8988T (cell line): ENCODE measurements around the gene BCAR1.
"Not testable (repeated sequence)": the region's sequence is repeated elsewhere in the genome, so short reads cannot be mapped to it uniquely, and the experiment has no call there.

ENCODE experiments used
- DNase-seq: peaks from one replicate; pipeline ENCODE4 v3.0.0; 2011

Gene BCAR1

DNA sequence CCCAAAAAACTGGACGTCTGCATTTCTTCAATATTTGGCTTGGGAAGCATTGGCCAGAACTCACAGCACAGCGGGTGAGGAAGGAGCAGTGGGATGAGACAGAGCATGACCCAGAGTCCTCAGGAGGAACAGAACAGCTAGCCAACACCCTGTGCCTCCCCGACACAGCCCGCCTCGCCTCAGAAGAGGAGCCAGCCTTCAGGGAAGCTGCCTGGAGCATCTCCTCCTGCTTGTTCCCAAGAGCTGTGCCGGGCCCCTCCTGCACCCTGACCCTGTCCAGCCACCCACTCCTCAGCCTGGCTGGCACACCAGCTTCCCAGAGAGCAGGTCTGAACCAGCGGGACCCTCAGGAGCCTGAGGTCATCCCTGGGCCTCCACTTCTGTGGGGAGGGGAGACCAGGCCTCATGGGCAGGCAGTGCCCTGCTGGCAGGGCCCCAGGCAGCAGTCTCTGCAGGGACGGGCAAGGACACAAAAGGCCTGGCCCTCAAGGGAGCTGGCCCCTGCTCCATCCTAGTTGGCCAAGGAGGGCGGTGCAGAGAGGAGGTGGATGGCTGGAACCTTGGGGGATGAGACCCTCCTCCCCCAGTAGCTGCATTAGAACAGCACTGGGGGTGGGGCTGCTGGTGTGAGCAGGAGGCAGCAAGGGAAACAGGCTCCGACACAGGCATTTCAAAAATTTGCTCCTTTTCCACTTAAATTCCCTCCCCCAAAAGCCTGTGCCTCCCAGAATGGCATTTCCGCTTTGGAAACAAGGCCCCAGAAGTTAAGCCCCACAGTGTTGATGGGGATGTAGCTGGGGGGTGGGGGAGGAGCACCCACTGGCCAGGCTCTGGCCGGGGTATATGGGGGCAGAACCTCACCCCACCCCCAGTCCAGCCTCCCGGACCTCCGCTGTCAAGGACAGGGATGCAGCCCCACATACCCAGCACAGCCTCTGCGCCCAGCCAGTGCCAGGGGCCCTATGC is 1.8 kb upstream of the BCAR1 start:
- DNase-seq = no peak

DNA sequence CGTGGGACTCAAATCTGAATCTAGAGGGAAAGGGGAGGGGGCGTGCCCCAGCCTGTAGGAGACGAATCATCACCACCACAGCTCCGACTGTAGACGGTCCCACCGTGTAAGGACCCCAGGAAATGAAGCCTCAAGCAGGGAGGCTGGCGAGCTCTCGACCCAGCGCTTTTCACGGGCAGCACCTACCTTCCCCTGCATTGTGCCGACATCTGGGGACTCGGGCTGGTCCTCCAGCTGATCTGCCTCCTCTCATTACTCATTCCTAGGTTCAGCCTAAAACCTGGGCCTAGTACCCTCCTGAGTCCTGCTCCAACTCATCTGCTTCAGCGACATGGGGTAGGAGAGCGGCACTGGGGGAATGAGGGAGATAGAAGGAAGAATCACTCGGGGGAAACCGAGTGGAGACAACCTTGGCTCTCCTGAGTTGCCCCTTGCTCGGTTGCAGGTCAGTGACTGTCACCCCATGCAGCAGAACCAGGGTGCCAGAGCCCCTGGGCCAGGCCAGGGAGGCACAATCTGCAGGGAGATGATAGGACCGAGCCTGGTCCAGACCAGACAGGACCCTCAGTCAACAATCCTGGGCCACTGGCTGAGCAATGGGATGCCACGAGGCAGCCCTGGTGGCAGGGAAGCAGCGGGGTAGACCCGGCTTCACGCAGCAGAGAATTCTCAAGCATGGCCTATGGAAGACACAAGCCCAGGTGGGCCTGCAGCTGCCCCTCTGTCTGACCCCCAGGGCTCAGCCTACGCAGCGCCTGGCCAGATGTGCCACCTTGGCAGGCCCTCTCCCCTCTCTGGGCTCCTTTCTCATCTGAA is 833 bp upstream of the BCAR1 start:
- DNase-seq = no peak

DNA sequence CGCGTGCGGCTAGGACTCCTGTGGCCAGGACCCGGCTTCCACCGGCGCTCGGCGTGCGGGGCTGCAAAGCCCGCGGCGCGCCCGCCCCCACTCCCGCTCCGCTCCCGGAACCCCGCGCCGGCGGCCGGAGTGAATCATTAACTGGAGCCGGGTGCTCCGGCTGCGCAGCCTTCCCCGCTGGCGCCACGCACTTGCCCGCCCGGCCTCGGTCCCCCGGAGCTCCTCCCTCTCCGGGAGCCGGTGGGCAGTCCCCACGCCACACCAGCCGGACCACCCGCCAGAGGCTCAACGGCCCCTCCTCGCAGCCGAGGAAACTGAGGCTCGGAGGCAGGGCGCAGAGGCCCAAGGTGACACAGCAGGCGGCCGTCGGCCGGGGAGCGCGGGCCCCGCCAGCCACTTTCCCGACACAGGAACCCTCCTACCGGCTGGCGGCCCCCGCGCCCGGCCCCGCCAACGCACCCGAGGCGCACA is 580 bp downstream of the BCAR1 start:
- DNase-seq = no peak

DNA sequence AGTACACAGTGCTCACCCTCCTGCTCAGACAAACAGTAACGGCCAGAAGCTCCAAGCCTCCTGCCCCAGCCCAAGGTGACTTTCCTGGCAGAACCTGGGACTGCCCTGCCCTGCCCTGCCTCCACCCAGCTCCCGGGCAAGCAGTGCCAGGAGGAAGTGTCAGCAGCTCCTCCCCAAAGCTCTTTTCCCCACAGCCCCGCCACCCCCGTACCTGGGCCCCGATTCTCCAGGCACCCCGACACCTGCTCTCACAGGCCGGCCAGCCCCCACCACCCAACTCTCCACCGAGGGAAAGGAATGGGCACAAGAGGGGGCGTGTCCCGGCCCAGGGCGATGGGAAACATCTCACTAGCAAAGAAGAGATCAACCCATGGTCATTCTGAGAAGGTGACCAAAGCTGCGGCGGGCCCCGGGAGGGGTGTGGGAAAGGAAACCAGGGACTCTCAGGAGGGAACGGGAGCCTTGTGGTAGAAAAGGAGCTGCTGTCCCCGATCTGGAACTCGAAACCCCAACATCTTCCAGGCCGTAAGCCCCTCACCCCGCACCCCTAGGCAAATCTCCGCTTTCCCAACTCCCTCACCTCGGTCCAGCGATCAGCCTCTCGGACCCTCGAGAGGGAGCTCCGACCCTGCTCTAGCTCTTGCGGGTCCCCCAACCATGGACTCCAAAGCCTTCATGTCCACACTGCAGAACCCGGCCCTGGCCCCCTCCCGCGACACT is 1.2 kb downstream of the BCAR1 start:
- DNase-seq = no peak

DNA sequence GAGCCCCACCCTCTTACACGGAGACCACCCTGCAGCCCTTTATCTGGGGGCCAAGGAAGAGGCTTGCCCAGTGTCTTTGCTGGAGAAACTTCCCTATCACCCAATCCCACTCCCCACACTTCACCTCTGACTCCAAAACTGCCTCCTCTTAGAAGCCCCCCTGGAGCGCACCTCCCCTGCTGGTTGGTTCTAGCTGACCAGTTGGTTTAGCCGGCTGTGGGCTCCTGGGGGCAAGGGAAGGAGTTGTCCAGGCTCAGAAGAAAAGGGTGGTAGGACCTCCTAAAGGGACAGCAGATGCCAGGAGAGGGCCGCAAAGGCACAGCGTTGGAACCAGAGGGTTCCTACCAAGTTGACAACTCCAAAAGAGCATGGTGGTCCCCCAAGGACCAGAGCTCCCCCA is 2.0 kb downstream of the BCAR1 start:
- DNase-seq = no peak

DNA sequence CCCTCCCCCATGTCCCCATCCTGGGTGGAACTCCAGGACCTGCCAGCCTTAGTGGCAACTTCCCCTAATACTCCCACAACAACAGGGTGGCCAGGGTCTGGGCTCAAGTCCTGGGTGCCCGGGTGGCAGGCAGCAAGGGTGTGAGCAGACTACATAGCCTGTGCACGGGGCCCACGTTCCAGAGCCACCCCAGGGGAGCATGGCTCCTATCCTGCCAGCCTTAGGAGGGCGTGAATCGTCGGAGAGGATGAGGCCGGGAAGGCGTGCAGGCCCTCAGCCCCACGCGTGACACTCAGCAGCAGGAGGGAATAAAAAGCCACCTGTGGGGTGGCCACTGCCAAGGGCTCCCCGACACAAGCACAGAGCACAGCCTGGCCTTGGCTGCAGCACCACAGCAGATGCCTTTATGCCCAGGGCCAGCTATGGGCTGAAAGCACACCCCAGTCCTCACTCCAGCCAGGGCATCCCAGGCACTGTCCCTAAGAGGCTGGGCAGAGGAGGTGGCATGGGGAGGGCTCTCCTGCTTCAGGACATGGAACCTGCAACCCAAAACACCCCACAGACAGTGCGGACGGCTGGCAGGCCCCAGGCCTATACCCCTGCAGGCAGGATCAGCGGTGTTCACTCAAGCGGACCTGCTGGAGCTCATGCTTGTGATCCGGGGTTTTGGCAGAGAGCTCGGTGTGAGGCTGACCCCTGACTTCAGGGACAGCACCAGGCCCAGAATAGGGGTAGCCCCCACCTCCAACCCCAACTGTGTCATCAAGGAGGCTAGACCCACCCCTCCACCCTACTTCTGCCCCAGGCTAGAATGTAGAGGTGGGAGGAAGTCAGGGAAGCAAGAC is 2.7 kb downstream of the BCAR1 start:
- no peak for DNase-seq

DNA sequence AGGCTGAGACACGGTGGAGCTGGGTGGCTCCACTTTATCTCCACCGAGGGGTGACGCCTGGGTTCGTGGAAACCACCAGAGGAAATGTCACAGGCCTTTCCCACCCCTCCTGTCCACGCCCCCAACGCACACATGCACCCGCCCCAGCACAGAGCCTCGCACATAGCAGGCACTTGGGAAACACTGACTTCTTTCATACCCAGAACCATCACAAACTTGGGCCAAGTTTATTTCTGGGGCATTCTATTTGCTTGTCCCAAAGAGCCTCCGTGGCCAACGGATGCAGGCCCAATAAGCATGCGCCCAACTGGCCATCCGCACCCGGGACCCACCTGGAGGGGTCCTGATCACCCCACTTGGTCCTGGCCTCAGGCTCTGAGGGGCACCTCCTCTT is 3.3 kb downstream of the BCAR1 start:
- no peak for DNase-seq

DNA sequence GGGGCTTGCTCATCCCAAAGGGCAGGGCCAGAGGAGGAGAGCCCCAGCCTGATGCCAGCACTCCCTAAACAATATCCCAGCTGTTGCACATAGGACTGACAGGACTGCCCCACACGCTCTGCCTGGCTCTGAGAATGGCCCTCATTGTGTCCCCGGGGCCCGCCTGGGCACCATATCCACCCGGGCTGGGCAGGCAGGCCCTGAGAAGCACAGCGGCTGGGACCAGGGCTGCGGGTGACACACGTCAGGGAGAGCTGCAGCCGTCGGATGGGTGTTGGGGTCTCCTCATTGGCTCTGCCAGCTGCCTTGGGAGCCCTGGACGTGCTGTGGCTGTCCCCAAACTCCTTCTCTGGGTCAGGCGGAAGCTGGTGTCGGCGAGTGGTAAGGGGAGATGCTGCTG is 4.2 kb downstream of the BCAR1 start:
- no peak for DNase-seq

DNA sequence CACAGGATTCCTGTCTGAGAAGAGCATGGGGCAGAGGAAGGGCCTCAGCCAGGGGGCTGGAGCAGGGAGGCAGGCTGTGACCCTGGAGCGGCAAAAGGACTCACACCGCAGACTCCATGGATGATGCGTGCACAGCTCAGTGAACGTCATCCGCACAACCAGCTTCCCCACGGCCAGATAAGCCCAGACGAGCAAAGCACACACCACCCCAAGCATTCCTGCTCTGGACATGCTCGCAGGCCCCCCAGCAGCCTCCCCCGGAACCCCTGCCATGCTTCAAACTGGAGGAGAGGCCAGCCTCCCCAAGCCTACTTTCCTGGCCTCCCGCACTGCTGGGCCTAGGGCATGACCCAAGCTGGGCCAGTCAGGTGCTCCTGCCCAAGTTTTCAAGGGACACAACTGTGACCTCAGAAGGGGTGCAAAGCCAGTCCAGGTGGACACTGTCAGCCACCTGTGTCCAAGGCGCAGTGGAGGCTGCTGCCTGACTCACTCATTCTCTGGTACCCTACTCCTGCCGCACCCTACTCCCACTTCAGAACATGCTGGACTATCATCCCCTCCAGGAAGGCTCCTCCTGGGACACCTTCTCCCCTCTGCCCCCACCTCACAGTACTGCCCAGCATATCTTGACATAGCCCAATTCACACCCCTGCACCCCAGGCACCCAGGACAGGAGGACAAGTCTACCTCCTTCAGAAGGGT is 4.8 kb downstream of the BCAR1 start:
- no peak for DNase-seq

DNA sequence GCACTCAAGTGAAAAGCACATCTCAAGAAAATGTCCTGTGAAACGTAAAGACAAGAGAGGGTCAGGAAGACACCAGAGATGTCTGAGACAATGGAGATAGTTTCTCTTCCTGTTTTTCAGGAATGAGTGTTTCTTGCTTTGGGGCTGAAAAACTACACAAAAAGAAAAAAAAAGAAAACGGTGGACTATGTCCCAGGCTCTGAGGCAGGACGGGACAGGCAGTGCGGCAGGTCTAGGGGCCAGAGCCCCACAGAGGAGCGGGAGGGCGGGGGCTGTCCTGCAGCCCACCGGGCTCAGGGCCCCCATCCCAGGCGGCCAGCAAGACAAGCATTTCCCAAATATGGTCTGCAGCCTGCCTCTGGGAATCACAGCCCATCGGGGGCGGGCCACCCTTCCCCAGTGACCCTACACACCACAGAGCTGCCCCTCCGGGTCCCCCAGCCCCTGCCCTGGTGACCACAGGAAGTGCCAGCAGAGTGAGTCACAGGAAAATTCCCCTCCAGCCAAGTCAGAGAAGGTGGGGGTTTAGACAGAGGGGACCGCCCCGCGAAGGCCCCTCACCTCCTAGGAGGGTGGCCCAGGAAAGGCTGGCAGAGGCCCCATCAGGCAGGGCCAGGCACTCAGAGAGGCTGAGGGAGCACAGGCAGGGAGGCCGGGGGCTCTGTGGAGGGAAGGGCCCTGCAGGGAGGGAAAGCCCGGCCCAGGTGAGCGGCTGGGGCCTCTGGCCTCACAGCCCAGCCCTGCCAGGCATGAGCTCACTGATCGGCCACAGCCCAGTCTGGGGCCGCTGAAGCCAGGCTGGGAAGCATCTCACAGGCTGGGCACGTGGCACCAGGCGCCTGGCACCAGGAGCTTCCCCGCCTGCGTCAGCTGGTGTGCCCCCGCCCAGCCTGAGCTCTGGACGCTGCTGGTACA is 6.3 kb downstream of the BCAR1 start:
- peak; percentile 94 for DNase-seq

DNA sequence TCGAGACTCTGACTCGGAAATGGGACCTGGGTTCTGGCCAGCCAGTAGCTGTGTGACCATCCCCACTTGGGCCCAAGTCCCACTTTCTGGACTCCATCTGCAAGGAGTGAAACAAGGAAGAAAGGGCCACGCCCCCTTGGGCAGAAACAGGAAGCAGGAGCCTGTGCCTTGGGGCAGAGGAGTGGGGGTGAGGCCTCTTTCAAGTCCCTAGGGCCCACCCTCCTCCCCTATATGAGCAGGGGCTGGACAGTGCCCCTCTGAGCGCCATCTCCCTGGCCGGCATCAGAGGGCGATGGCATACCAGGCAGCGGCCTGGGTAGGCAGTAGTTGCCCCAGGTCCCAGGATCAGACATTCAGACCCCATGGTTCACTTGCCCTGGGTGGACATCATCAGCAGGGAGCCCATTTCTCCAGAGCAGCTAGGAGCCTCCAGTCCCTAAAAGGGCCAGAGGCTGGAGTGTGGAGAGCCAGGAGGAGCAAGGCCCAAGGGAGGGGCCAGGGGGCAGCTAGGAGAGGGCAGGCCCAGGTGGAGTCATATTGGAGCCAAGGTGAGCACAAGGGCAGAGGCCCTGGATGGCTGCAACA is 7.1 kb downstream of the BCAR1 start:
- no peak for DNase-seq

DNA sequence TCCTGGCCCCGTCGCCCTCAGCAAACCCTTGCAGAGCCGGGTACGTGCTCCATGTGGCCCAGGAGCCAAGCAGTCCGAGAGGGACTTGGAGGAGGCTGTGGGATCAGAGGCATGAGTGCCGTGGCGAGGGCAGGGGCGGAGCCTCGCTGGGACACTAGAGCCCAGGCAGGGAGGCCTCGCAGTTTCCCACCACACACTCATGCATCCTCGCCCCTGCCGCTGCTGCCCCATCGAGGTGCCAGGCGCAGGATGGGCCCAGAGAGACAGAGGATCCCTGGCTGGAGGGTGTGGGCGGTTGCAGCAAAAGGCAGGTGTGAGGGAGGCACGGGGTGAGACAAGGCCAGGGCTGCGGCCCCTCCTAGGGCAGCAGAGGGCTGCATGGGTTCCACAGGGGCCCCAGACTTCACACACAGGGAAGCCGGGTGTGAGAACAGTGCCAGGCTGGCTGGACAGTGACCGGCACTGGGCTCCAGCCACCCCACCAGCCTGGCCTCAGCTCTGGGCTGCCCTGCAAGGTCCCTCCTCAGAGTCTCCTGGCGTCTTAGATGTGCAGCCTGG is 7.7 kb downstream of the BCAR1 start:
- no peak for DNase-seq

DNA sequence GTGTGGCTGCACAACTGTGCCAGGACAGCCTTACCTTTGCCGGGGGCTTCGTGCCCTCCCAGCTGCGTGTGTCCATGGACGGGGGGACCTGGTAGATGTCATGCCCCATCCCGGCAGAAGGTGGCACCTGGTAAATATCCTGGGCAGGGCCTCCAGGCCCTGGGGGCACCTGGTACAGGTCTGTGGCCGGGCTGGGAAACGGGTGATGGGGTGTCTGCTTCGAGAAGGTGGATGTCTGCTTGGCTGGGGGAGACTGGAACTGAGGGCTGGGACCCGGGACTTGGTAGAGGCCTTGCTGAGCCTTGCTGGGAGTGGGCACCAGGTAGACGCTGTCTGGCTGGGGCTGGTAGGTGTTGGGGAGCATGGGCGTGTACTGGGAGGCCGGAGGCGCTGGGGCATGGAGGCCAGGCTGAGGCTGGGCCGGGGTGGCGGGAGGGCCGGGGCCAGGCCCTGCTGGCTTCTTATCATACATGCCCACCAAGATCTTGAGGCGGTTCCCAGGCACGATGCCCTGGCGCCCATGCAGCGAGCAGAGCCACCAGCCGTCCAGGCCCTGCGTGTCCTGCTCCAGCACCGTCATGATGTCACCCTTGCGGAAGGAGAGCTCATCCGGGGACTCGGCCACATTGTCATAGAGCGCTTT is 8.9 kb downstream of the BCAR1 start:
- DNase-seq = not testable (repeated sequence)

DNA sequence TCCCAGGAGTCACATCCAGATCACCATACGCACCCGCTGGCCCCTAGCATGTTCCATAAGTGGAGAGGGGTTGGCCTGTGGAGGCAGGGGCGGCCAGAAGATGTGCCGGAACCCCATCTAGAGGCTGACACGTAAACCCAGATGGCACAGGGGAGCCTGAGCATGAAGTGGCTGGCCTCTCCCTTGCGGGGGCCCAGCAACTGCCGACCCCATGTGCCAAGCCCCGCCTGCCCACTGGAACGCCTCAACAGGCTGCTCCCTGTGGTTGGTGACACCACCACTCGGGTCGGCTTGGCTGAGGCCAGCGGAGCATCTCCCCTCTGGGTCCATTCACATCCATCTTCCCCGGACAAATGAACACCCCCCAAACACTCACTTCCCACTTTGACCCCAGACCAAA is 9.5 kb downstream of the BCAR1 start:
- DNase-seq = no peak

DNA sequence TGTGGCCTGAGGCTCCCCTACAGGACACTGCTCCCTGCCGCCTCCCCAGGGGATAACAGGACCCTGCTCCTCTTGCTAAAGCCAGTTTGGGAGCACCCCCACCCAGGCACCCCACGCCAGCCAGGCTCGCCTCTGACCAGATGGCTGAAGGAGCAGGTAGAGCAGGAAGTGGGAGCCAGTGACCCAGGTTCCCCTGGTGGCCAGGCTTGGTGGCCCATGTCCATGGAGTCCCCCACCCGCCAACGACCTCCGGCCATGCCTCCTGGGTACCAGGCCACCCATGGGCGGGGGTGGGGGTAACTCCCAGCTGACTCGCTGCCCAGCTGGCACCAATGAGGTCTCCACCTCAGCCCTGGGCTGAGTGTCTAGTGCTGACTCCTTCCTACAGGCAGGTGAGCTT is 10.0 kb downstream of the BCAR1 start:
- no peak for DNase-seq

DNA sequence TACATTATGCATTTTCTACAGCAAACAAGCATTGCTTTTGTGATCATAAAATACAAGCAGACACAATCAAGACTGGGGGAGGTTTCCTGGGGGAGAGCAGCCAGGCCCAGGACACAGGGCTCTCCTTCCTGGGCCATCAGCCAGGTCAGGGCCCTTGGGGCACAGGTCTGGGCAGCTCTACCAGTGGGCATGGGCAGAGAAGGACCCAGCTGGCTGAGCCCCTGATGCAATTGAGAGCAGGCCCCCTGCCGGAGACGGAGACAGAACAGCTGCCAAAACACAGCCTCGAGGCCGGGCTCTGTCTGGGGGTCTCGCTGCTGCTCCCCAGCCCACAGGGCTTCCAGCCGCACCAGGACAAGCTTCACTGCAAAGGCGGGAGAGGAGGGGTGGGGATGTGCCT is 10.8 kb downstream of the BCAR1 start:
- DNase-seq = not testable (repeated sequence)

DNA sequence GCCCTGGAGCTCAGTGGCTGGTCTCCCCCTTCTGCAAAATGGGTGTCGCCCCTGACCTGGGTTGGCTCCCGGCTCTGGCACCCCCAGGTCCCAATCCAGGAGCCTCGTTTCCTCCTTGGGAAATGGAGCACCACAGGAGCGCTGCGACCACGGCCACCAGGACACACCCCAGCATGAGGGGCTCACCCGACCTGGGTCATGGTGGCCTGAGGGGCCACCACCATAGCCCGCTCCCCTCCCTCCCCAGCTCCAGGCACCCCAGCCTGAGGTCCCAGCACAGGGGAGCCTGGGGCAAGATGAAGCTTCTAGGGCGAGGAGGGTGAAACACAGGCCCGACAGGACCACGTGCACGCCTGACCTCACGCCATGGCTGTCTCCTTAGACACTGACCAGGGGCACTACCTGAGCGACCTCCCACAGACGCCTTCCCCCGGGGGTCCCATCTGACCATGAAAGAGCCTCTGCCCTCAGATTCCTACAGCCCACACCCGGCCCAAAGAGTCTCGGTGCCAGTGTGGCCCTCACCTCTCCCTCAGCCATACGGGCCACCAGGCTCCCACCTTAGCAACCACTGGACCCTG is 11.8 kb downstream of the BCAR1 start:
- no peak for DNase-seq

DNA sequence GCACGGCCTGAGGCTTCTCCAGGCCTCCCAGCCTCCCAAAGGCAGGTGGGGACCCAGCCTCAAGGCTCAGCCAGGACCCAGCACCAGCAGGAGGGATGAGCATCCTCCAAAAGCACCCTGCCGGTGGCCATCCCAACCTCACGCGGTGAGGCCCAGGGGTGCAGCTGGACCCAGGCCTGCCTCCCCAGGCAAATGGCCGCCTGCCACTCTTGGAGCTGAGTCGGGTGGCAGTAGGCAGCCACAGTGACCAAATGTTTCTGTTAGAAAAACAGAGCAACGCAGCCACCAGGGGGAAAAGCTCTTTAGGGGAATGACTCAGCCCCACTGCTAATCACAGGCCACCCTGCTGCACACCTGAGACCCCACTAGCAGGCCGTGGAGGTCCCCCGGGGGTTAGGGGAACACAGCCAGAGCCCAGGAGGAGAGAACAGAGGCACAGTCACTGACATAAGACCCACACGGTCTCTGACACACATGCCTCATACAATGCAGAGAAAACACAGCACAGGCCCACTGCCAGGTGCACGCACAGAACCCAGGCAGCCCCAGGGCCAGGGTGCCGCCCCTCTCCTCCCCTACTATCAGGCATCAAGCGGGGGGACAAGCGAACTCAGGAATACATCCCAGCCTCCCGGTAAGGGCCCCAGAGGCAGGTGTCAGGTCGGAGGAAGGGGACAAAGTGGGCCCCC is 12.4 kb downstream of the BCAR1 start:
- DNase-seq = no peak
